HUES6 (cell line): ENCODE data around the gene FAM20A.

ENCODE experiments used
- H3K27ac ChIP-seq: 2 replicates; pipeline ENCODE4 v1.7.0; 2013; ENCODE audit warnings: low read depth, mild to moderate bottlenecking, low read length, inconsistent platforms
- H3K27me3 ChIP-seq: 2 replicates; pipeline ENCODE4 v1.6.1; 2013; ENCODE audit warnings: low read length; ENCODE audit not compliant: control insufficient read depth, insufficient read depth
- H3K36me3 ChIP-seq: 2 replicates; pipeline ENCODE4 v1.6.1; 2013; ENCODE audit warnings: low read length; ENCODE audit not compliant: control insufficient read depth, insufficient read depth
- H3K4me1 ChIP-seq: 2 replicates; pipeline ENCODE4 v1.6.1; 2013; ENCODE audit warnings: low read length; ENCODE audit not compliant: control insufficient read depth, insufficient read depth
- H3K4me3 ChIP-seq: 2 replicates; pipeline ENCODE4 v1.5.1; 2013; ENCODE audit warnings: low read depth, low read length
- H3K9ac ChIP-seq: one replicate; pipeline ENCODE4 v1.6.1; 2013; ENCODE audit warnings: mild to moderate bottlenecking, low read length
- H3K9me3 ChIP-seq: 2 replicates; pipeline ENCODE4 v1.6.1; 2013; ENCODE audit warnings: low read depth, low read length; ENCODE audit not compliant: control insufficient read depth, insufficient read depth

Gene FAM20A

DNA sequence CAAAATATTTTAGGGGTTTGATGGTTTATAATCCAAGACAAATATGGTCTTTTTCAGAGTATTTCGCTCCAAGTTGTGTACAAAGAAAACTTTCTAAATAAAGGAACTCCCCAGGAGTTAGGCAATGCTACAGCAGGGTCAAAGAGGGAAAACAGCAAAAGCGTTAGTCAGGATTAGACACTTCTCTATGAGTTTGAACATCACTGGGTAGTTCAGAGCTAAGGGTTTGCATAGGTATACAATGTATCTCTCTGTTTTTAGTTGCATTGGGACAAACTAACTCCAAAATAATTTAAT, 34.8 kb downstream of the FAM20A start:
- Histone ChIP-seq H3K27ac (no peak overlapping the region), H3K27me3 (no peaks in the 10 kb centered on the region), H3K4me3 (no peak overlapping the region), H3K9me3 (no peaks in the 10 kb centered on the region), H3K9ac (no peak overlapping the region), H3K36me3 (no peaks in the 10 kb centered on the region; the same call in 1 of the 2 replicates), H3K4me1 (no peaks in the 10 kb centered on the region)

DNA sequence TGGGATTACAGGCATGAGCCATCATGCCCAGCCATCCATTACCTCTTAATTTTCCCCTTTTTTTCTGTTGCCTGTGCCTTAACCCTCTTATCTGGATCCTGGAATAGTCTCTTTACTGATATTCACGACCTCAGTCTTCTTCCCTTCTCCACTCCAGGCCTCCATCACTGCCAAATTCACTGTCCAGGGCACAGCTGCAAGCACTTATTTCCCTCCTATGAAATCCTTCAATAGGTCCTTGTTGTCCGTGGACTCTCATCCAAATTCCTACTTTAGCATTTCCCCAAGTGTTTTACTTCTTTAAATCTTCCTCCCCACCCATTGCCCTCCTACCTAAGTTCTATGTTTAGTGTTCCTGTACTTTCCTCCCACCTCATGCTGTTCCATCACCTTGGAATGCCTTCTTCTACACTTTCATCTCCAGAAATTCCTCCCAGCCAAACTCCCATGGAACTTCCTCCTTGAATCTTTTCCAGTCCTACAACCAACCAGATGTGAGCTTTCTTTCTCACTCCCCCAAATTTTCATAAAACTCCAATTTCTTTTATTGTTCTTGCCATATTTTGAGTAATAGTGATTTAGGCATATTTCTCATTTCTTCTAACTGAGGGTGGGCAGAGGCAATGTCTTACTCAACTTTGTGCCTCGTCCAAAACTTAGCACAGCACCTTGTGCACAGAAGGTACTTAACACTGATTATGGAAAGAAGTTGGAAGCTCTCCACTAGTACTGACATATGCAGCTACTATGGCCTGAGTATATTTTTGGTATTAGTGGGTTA, 35.3 kb downstream of the FAM20A start:
- no peak overlapping the region for H3K9ac ChIP-seq

DNA sequence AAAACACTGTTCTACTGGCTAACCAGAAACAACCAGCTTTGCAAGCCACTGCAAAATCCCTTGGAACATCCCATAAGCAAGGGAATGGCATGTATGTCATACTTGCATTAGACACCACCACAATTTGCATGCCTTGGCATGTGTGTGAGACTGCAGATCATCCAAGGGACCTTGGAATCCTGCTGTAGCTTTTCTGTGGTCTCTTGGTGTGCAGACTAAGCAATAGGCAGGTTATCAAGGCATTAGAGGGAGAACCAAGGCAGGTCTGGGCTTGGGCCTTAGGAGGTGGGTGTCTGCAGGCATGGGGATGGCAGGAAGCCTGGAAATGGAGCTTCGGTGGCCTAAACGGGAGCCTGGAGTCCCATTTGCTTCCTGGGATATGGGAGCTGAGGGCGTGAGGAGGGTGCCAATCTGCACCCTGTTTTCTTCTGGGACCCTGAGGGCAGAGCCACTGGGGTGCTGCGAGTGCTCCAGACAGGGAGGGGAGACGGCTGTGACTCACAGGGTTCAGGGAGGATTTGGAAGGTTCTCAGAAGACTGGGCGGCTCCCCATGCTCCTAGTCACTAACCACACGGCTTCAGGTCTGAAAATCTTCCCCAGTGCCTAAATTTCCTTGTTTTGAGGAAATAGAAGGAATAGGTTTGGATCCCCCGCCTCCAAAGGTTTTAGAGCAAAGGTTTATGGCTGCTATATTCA, 36.6 kb downstream of the FAM20A start:
- Histone ChIP-seq H3K9ac (no peak overlapping the region), H3K27me3 (no peaks in the 10 kb centered on the region), H3K36me3 (no peaks in the 10 kb centered on the region; the same call in 1 of the 2 replicates), H3K27ac (no peak overlapping the region), H3K4me3 (no peak overlapping the region), H3K9me3 (no peaks in the 10 kb centered on the region), H3K4me1 (no peaks in the 10 kb centered on the region)

More for the DNA sequence above, 35.3 kb downstream of the FAM20A start:
- Histone ChIP-seq H3K36me3 (no peaks in the 10 kb centered on the region; the same call in 1 of the 2 replicates), H3K4me1 (no peaks in the 10 kb centered on the region), H3K9me3 (no peaks in the 10 kb centered on the region), H3K4me3 (no peak overlapping the region), H3K27me3 (no peaks in the 10 kb centered on the region), H3K27ac (no peak overlapping the region)

DNA sequence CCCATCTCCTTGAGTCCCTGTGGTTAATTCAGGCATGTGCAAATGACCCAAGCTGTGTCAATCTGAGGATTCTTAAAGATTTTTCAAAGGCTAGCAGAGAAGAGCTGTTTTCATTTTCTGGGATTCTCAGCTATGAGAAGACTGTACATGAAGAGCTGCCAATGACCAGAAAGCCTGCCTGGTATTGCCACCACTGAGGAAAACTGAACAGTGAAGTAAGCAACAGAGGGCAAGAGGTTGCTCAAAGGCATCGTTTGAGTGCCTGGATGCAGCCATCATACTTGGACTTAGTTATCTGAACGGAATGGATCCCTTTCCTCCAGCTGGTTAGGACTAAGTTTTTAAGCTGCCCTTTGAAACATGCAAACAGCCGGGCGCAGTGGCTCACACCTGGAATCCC, 38.4 kb downstream of the FAM20A start:
- Histone ChIP-seq H3K4me3 (no peak overlapping the region), H3K9me3 (no peaks in the 10 kb centered on the region), H3K36me3 (peaks cover 3% of the 10 kb centered on the region; the same call in 1 of the 2 replicates)

DNA sequence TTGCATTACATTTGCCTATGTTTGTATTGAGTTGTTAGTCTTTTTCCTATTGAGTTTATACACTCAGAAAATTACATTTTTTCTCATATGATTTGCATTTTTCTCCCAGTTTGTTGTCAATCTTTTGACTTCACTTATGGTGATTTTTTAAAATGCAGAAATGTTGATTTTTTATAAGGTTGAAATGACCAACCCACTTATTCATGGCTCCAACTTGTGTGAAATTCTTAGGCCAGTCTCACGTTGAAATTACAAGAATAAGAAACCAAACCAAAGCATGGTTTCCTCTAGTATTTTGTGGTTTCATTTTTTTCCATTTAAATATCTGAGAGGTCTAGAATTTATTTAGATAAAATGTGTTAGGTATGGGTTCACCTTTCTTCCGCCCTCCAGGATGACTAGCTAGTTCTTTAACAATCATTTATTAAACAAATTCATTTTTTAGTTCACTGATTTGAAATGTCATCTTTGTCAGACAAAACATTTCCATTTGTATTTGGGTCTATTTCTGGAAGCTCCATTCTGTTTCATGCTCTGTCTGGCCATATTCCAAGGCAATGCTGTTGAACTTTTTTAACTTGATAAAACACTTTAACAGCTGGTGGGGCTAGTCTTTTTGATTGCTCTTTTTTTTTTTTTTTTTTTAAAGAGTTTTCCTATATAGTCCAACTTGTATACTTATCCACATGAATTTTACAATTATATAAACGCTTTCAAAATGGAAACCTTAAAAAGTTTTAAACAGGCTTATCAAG, 40.0 kb downstream of the FAM20A start:
- Histone ChIP-seq H3K36me3 (peaks cover 3% of the 10 kb centered on the region), H3K4me3 (no peak overlapping the region), H3K9me3 (no peaks in the 10 kb centered on the region), H3K4me1 (no peaks in the 10 kb centered on the region), H3K27ac (no peak overlapping the region), H3K27me3 (no peaks in the 10 kb centered on the region), H3K9ac (no peak overlapping the region)

More for the DNA sequence above, 38.4 kb downstream of the FAM20A start:
- Histone ChIP-seq H3K4me1 (no peaks in the 10 kb centered on the region), H3K9ac (no peak overlapping the region), H3K27me3 (no peaks in the 10 kb centered on the region), H3K27ac (no peak overlapping the region)

DNA sequence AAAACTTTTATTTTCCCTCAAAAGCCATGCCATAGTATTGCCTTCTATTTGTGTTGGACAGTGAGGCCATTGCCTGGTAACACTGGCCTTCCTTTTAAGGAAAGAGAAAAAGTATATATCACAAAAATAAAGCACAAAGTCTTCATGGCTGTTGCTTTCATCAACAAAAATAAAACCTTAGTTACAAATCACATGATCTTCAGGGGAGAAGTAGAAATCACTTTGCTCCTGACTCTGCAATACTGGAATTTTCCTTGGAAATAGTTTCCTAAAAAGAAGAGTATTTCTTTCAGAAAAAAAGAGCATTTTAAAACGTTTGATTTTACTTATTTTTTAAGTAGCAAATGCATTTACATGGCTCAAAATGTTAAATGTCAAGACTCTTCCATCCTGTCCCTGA, 41.9 kb downstream of the FAM20A start:
- H3K36me3 ChIP-seq: peaks cover 20% of the 10 kb centered on the region

DNA sequence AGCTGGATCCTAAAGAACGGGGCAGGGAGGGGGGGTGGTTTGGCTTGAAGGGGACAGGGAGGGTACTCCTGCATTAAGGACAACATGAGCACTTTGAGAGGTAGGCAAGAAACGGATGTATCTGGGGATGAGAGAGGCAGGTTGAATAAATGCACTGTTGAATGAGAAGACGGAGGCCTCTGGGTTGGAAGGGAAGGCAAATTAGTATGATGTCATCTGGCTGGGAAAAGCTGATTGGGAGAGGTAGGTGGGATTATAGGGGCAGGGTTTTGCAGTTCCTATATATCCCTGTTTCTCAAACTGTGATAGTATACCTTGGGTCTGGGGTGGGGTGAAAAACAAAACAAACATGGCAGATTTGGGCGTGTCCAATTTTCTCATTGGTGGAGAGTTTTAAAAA, 44.6 kb downstream of the FAM20A start:
- no peaks in the 10 kb centered on the region for H3K27me3 ChIP-seq
- H3K36me3 ChIP-seq: peaks cover 38% of the 10 kb centered on the region
- H3K27ac ChIP-seq: no peak overlapping the region
- no peaks in the 10 kb centered on the region for H3K9me3 ChIP-seq
- H3K4me1 ChIP-seq: no peaks in the 10 kb centered on the region
- no peak overlapping the region for H3K4me3 ChIP-seq
- no peak overlapping the region for H3K9ac ChIP-seq

More for the DNA sequence above, 41.9 kb downstream of the FAM20A start:
- Histone ChIP-seq H3K9ac (no peak overlapping the region), H3K4me3 (no peak overlapping the region), H3K9me3 (no peaks in the 10 kb centered on the region), H3K4me1 (no peaks in the 10 kb centered on the region), H3K27ac (no peak overlapping the region), H3K27me3 (no peaks in the 10 kb centered on the region)

DNA sequence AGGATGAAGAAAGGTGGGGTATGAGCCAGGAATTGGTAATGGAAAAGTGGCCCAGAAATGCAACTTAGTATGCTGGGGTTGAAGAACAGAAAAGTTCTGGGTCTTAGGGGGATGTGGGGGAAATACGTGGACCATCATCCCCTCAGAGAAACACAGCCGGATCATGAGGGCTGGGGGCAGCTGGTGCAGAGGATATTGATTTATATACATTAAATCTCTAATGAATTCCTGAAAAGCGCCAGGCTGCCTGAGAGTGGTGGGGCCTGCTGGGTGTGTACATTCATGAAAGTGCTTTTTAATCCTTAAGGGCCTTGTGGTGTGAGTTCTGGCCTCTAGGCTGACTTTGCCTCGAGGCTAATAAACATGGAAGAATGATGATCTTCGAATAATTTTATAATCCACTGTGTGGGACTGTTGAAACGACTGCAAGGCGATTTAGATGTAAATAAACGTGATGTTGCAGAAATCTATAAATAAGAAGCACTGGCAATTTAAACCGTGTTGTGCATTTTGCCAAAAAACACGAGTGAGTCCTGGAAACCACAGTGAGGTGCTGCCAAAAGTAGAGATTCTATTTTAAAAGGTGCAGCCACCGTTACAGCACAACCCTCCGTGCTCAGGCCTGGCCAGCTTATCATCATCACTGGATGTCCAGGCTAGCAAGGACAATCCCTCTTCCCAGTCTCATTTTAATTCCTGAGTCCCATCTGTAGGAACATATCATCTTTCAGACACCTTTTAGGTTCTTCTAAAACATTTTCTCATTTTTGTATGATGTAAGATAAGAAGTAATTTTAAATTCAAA, 56.9 kb downstream of the FAM20A start:
- H3K4me3 ChIP-seq: no peak overlapping the region
- H3K36me3 ChIP-seq: peaks cover 53% of the 10 kb centered on the region
- H3K27ac ChIP-seq: no peak overlapping the region
- H3K9ac ChIP-seq: no peak overlapping the region
- H3K27me3 ChIP-seq: no peaks in the 10 kb centered on the region
- no peaks in the 10 kb centered on the region for H3K4me1 ChIP-seq
- H3K9me3 ChIP-seq: no peaks in the 10 kb centered on the region

DNA sequence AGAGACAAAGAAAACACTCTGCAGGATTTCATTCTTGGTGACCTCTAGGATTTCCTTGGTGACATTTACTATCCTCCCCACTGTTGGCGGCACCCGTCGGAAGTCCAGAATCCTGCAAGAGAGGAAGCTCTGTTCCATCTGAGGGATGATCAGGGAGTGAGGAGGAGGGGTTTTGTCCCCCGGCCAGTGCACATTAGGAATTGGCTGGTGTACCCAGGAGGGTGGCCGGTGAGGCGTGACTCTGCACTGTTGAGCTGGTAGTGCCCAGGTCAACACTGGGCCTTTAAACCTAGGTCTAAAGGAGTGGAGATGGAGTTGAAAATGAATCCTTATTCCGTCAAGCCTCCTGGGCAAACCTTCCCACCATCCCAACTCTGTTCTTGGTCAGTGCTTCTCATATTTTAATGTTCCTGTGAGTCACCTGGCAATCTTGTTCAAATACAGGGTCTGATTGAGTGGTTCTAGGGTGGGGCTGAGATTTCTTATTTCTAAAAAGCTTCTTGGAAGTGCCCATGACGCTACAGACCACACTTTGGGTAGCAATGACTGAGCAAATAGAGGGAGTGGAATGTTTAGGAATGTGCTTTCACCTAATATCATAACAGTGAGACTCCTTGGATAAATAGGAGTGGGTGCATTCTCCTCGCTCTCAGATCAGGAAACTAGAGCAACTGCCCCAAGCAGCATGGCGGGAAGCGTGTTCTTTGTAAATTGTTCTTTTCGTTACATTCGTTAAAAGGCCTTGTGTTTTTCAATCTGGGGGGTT, 58.3 kb downstream of the FAM20A start:
- Histone ChIP-seq H3K36me3 (peaks cover 68% of the 10 kb centered on the region), H3K4me1 (no peaks in the 10 kb centered on the region), H3K27ac (no peak overlapping the region), H3K27me3 (no peaks in the 10 kb centered on the region), H3K9ac (no peak overlapping the region), H3K9me3 (no peaks in the 10 kb centered on the region), H3K4me3 (no peak overlapping the region)

DNA sequence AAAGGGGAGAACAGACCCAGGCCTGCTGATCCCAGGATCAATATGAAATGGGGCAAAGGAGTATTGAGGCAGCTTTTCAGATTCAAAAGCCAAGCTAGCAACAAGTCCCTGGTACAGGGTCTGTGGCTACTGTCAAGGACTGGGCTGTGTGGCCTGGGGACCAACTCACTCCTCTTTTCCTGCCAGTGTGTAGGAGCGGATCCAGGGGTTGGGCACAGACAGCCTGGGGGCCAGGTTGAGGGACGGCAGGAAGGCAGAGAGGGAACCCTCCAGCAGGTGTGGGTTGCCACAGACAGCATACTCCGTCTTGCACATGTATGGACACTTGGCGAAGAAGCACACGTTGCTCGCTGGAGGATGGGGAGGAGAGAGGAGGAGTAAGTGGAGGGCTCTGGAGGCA, 59.4 kb downstream of the FAM20A start:
- H3K27ac ChIP-seq: no peak overlapping the region
- no peak overlapping the region for H3K9ac ChIP-seq
- H3K4me3 ChIP-seq: no peak overlapping the region
- H3K4me1 ChIP-seq: no peaks in the 10 kb centered on the region
- H3K9me3 ChIP-seq: no peaks in the 10 kb centered on the region
- no peaks in the 10 kb centered on the region for H3K27me3 ChIP-seq
- peaks cover 73% of the 10 kb centered on the region for H3K36me3 ChIP-seq
